GM12878 (cell line): ENCODE results near the gene CDON. TPM values are rescaled to one million over a fixed set of nuclear protein-coding genes. Genes with fewer than 3 reads are reported as not detected.

Experiments
- BHLHE40 ChIP-seq, 2 experiments: fragments of 450-650 bp in 1 of 2; IDR thresholded peaks; 2 replicates each; pipeline ENCODE4 v1.6.1; 2011 to 2017; ENCODE audit warnings: low read depth in 2 of 2, borderline replicate concordance in 1 of 2, improper control_type of control experiment in 1 of 2, low read length in 1 of 2, mild to moderate bottlenecking in 1 of 2
- EP300 ChIP-seq, 2 experiments: fragments of 150-350 bp in 1 of 2; IDR thresholded peaks; 2 replicates each; pipeline ENCODE4 v1.6.1; 2011 to 2012; ENCODE audit warnings: low read depth in 2 of 2, low read length in 2 of 2, borderline replicate concordance in 1 of 2, improper control_type of control experiment in 1 of 2, inconsistent platforms in 1 of 2; ENCODE audit not compliant: control insufficient read depth in 1 of 2
- ETV6 ChIP-seq, 2 experiments: fragments of 450-650 bp in 1 of 2; IDR thresholded peaks in 1 of 2; conservative IDR thresholded peaks in 1 of 2; 2 replicates each; pipeline ENCODE4 v1.6.1; 2014; ENCODE audit warnings: antibody characterized with exemption in 1 of 2, borderline replicate concordance in 1 of 2, low read depth in 1 of 2, mild to moderate bottlenecking in 1 of 2, moderate library complexity in 1 of 2
- FOXK2 ChIP-seq: fragments of 450-650 bp; IDR thresholded peaks from 2 replicates; pipeline ENCODE4 v1.6.1; 2017; ENCODE audit warnings: mild to moderate bottlenecking, moderate library complexity
- GABPA ChIP-seq: IDR thresholded peaks from 2 replicates; pipeline ENCODE4 v1.6.1; 2014; ENCODE audit warnings: antibody characterized with exemption, low read depth, mild to moderate bottlenecking, inconsistent platforms
- JUND ChIP-seq: IDR thresholded peaks from 2 replicates; pipeline ENCODE4 v1.6.1; 2012; ENCODE audit warnings: low read depth, mild to moderate bottlenecking, low read length, improper control_type of control experiment, moderate library complexity
- MTA3 ChIP-seq: IDR thresholded peaks from 2 replicates; pipeline ENCODE4 v1.6.1; 2012; ENCODE audit warnings: low read length, inconsistent platforms, borderline replicate concordance
- PAX5 ChIP-seq: IDR thresholded peaks from 2 replicates; pipeline ENCODE4 v1.6.1; 2011; ENCODE audit warnings: low read depth, low read length, borderline replicate concordance
- PML ChIP-seq: IDR thresholded peaks from 2 replicates; pipeline ENCODE4 v1.6.1; 2012; ENCODE audit warnings: low read length, inconsistent platforms
- POLR2A ChIP-seq: IDR thresholded peaks from 2 replicates; pipeline ENCODE4 v1.6.1; 2011; ENCODE audit warnings: low read depth, mild to moderate bottlenecking, low read length
- POLR2AphosphoS5 ChIP-seq: IDR thresholded peaks from 2 replicates; pipeline ENCODE4 v1.6.1; 2011; ENCODE audit warnings: mild to moderate bottlenecking, low read length, inconsistent platforms
- SIN3A ChIP-seq: IDR thresholded peaks from 2 replicates; pipeline ENCODE4 v1.6.1; 2012; ENCODE audit warnings: low read depth, low read length, improper control_type of control experiment
- SREBF1 ChIP-seq: IDR thresholded peaks from 2 replicates; pipeline ENCODE4 v1.6.1; 2012; ENCODE audit warnings: mild to moderate bottlenecking, low read length
- TARDBP ChIP-seq: IDR thresholded peaks from 2 replicates; pipeline ENCODE4 v1.6.1; 2016; ENCODE audit warnings: borderline replicate concordance
- TBL1XR1 ChIP-seq: IDR thresholded peaks from 2 replicates; pipeline ENCODE4 v1.6.1; 2012; ENCODE audit warnings: low read depth, low read length, improper control_type of control experiment
- YY1 ChIP-seq: IDR thresholded peaks from 2 replicates; pipeline ENCODE4 v1.6.1; 2011; ENCODE audit warnings: low read depth, mild to moderate bottlenecking, low read length
- ZNF24 ChIP-seq: fragments of 450-650 bp; IDR thresholded peaks from 2 replicates; pipeline ENCODE4 v1.6.1; 2017; ENCODE audit warnings: antibody characterized with exemption, mild to moderate bottlenecking
- ZNF274 ChIP-seq: IDR thresholded peaks from one replicate; pipeline ENCODE4 v1.8.0; 2011; ENCODE audit not compliant: insufficient read length, insufficient read depth
- polyA plus RNA-seq, 11 experiments: library from polyadenylated mRNA; depleted of rRNA in 4 of 11; unstranded in 6 of 11; stranded (reverse) in 5 of 11; fragments of >200 nt; fragmentation: Nextera tagmentation in 4 of 11; fragmentation: Illumina TruSeq in 1 of 11; extraction: Ambion mirVana in 4 of 11; extraction: Trizol in 1 of 11; gene quantifications; 1 replicate in 1 of 11; 2 replicates in 10 of 11; pipeline versions ENCODE4 v1.2.1 to v1.2.3, GENCODE V29; 2011 to 2016; ENCODE audit warnings: inconsistent platforms in 2 of 11, missing spikeins in 2 of 11, low read depth in 1 of 11
- total RNA-seq, 4 experiments: library from RNA; depleted of rRNA in 3 of 4; stranded (reverse); fragments of >200 nt in 3 of 4; fragmentation: Illumina TruSeq in 1 of 4; extraction: Trizol in 1 of 4; gene quantifications; 2 replicates each; pipeline versions ENCODE4 v1.2.1 to v1.2.3, GENCODE V29; 2013 to 2021
- TF ChIP-seq, protein P1 (sequence below): fragments of 450-650 bp; IDR thresholded peaks from 2 replicates; pipeline ENCODE4 v1.6.1; 2017; ENCODE audit warnings: mild to moderate bottlenecking, low read depth, inconsistent platforms; ENCODE audit not compliant: poor library complexity, severe bottlenecking
- TF ChIP-seq, protein P2 (sequence below): fragments of 450-650 bp; IDR thresholded peaks from 2 replicates; pipeline ENCODE4 v1.6.1; 2016; ENCODE audit warnings: mild to moderate bottlenecking, moderate library complexity, borderline replicate concordance
- TF ChIP-seq, protein P3 (sequence below): fragments of 150-350 bp; IDR thresholded peaks from 2 replicates; pipeline ENCODE4 v1.6.1; 2016; ENCODE audit warnings: low read depth, low read length

The CDON gene
- total and polyA plus RNA-seq, 10 of the 15 experiments (the other 5 are each of a cell fraction or from before 2014, with no cell fraction given), result 0.07 to 4.2 (median 0.36) TPM

DNA sequence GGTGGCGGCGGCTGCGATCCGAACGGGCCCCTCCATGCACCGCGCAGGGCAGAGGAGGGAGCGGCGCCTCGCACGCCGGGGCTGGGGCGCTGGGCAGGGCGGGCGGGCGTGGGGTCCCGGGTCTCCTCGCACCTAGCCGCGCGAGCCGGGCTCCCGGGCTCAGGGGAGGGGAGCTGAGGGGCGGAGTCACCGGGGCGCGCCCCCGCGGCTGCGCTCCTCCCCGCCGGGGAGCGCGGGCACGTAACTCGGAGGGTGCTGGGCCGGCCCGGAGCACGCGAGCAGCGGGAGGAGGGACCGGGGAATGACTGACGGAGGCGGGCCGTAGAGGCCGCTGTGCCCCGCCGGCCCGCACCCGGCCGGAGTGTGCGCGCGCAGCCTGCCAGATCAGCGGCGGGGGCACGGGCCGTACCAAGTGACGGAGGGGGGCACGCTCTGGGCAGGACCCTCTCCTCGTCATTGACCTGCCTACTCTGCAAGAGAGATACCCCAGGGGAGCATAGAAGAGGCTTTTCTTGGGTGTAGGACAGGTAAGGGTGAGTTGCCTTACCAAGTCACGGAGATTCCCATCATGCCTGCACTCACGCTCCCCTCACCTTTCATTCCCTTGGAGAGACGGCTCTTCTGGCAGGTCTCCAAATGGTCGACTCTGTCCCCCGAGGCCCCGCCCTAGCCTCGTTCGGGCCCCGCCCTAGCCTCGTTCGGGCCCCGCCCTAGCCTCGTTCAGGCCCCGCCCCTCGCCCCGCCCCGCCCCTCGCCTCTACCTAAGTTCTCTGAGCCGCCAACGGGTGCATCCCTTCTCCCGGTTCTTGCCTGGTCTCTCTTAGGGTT, at the start of gene CDON (continued):
- TF ChIP-seq GABPA, result no peak
- TF ChIP-seq ETV6 (conservative IDR thresholded peaks at IDR 0.05 in 1 of 2, IDR thresholded peaks at IDR 0.05 in 1 of 2; ENCODE audit: borderline replicate concordance in 1 of 2, low read depth in 1 of 2), result no peak
- TF ChIP-seq BHLHE40 (IDR thresholded peaks at IDR 0.05; ENCODE audit: borderline replicate concordance in 1 of 2, low read depth in 2 of 2, low read length in 1 of 2), result peak; percentile 97 to 99
- TF ChIP-seq SREBF1, result peak; percentile 98
- TF ChIP-seq POLR2A, result peak; percentile 59; the same call in 1 of the 2 replicates
- TF ChIP-seq SIN3A, result no peak
- TF ChIP-seq FOXK2, result peak; percentile 99
- TF ChIP-seq, protein P1, sequence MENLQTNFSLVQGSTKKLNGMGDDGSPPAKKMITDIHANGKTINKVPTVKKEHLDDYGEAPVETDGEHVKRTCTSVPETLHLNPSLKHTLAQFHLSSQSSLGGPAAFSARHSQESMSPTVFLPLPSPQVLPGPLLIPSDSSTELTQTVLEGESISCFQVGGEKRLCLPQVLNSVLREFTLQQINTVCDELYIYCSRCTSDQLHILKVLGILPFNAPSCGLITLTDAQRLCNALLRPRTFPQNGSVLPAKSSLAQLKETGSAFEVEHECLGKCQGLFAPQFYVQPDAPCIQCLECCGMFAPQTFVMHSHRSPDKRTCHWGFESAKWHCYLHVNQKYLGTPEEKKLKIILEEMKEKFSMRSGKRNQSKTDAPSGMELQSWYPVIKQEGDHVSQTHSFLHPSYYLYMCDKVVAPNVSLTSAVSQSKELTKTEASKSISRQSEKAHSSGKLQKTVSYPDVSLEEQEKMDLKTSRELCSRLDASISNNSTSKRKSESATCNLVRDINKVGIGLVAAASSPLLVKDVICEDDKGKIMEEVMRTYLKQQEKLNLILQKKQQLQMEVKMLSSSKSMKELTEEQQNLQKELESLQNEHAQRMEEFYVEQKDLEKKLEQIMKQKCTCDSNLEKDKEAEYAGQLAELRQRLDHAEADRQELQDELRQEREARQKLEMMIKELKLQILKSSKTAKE, result peak; percentile 99
- no peak for TF ChIP-seq PML
- TF ChIP-seq, protein P2, sequence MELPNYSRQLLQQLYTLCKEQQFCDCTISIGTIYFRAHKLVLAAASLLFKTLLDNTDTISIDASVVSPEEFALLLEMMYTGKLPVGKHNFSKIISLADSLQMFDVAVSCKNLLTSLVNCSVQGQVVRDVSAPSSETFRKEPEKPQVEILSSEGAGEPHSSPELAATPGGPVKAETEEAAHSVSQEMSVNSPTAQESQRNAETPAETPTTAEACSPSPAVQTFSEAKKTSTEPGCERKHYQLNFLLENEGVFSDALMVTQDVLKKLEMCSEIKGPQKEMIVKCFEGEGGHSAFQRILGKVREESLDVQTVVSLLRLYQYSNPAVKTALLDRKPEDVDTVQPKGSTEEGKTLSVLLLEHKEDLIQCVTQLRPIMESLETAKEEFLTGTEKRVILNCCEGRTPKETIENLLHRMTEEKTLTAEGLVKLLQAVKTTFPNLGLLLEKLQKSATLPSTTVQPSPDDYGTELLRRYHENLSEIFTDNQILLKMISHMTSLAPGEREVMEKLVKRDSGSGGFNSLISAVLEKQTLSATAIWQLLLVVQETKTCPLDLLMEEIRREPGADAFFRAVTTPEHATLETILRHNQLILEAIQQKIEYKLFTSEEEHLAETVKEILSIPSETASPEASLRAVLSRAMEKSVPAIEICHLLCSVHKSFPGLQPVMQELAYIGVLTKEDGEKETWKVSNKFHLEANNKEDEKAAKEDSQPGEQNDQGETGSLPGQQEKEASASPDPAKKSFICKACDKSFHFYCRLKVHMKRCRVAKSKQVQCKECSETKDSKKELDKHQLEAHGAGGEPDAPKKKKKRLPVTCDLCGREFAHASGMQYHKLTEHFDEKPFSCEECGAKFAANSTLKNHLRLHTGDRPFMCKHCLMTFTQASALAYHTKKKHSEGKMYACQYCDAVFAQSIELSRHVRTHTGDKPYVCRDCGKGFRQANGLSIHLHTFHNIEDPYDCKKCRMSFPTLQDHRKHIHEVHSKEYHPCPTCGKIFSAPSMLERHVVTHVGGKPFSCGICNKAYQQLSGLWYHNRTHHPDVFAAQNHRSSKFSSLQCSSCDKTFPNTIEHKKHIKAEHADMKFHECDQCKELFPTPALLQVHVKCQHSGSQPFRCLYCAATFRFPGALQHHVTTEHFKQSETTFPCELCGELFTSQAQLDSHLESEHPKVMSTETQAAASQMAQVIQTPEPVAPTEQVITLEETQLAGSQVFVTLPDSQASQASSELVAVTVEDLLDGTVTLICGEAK, result no peak
- no peak for TF ChIP-seq MTA3
- no peak for TF ChIP-seq TARDBP
- TF ChIP-seq YY1, result 0 out of 2 replicates have a peak, but pooled peaks have one; percentile 32
- TF ChIP-seq ZNF274, result no peak
- TF ChIP-seq JUND, result peak; percentile 99
- no peak for TF ChIP-seq TBL1XR1
- 0 out of 2 replicates have a peak, but pooled peaks have one; percentile 39 for TF ChIP-seq ZNF24
- TF ChIP-seq, protein P3, sequence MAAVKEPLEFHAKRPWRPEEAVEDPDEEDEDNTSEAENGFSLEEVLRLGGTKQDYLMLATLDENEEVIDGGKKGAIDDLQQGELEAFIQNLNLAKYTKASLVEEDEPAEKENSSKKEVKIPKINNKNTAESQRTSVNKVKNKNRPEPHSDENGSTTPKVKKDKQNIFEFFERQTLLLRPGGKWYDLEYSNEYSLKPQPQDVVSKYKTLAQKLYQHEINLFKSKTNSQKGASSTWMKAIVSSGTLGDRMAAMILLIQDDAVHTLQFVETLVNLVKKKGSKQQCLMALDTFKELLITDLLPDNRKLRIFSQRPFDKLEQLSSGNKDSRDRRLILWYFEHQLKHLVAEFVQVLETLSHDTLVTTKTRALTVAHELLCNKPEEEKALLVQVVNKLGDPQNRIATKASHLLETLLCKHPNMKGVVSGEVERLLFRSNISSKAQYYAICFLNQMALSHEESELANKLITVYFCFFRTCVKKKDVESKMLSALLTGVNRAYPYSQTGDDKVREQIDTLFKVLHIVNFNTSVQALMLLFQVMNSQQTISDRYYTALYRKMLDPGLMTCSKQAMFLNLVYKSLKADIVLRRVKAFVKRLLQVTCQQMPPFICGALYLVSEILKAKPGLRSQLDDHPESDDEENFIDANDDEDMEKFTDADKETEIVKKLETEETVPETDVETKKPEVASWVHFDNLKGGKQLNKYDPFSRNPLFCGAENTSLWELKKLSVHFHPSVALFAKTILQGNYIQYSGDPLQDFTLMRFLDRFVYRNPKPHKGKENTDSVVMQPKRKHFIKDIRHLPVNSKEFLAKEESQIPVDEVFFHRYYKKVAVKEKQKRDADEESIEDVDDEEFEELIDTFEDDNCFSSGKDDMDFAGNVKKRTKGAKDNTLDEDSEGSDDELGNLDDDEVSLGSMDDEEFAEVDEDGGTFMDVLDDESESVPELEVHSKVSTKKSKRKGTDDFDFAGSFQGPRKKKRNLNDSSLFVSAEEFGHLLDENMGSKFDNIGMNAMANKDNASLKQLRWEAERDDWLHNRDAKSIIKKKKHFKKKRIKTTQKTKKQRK, result no peak
- no peak for TF ChIP-seq EP300 (IDR thresholded peaks at IDR 0.05; ENCODE audit: borderline replicate concordance in 1 of 2, control insufficient read depth in 1 of 2, low read depth in 2 of 2, low read length in 2 of 2)
- TF ChIP-seq POLR2AphosphoS5, result peak; percentile 59; the same call in 1 of the 2 replicates
- TF ChIP-seq PAX5, result 0 out of 2 replicates have a peak, but pooled peaks have one; percentile 23
